ENCODE data around the gene RPS15.

- TF ChIP-seq CTCF (IDR thresholded peaks at IDR 0.05; ENCODE audit: extremely low read depth in 1 of 2, insufficient read depth in 1 of 2, low read depth in 1 of 2, low read length in 2 of 2) (no peak), POLR2A (IDR thresholded peaks at IDR 0.05; ENCODE audit: low read depth, low read length) (no peak), GATA2 (IDR thresholded peaks at IDR 0.05; ENCODE audit: insufficient read depth, insufficient read length, low read depth, low read length) (no peak), EZH2 (IDR thresholded peaks at IDR 0.05; ENCODE audit: borderline replicate concordance, low read depth, low read length, severe bottlenecking) (no peak), POLR2AphosphoS5 (IDR thresholded peaks at IDR 0.05; ENCODE audit: insufficient read depth, low read depth, low read length) (no peak), MAX (IDR thresholded peaks at IDR 0.05; ENCODE audit: insufficient read depth, insufficient read length) (no peak), JUN (IDR thresholded peaks at IDR 0.05; ENCODE audit: borderline replicate concordance, insufficient read depth, insufficient read length, low read depth) (no peak), FOS (IDR thresholded peaks at IDR 0.05; ENCODE audit: borderline replicate concordance, insufficient read depth, low read length) (no peak)
Measured at GRCh38 chr19:1481224-1481892, 43.2 kb downstream of the RPS15 start.
